DMS53 treated with DMSO at 0.1 percent for 48 hours (cell line): ENCODE measurements around the gene TPM1.

ENCODE experiments used
- DNase-seq: peaks from one replicate; lab custom pipeline; 2025; ENCODE audit not compliant: unreplicated experiment; lab: John Stamatoyannopoulos, UW

TPM1 gene

GRCh38 chr15:63054281-63054683 lies 11.7 kb downstream of the TPM1 start:
- DNase-seq, result no peak

- DNase-seq, result no peak
Observed at GRCh38 chr15:63054985-63055384, 12.4 kb downstream of the TPM1 start.

GRCh38 chr15:63056829-63057228 lies 14.3 kb downstream of the TPM1 start:
- no peak for DNase-seq

- DNase-seq, result no peak
Observed at GRCh38 chr15:63057468-63058345, 15.2 kb downstream of the TPM1 start.

- no peak for DNase-seq
Observed at GRCh38 chr15:63059075-63059474, 16.5 kb downstream of the TPM1 start.

GRCh38 chr15:63059573-63060216 lies 17.1 kb downstream of the TPM1 start:
- DNase-seq, result no peak

- DNase-seq, result no peak
Observed at GRCh38 chr15:63060699-63061098, 18.2 kb downstream of the TPM1 start.

GRCh38 chr15:63061975-63062374 lies 19.4 kb downstream of the TPM1 start:
- no peak for DNase-seq

GRCh38 chr15:63063164-63063756 lies 20.7 kb downstream of the TPM1 start:
- DNase-seq, result no peak

GRCh38 chr15:63063877-63064409 lies 21.4 kb downstream of the TPM1 start:
- no peak for DNase-seq

GRCh38 chr15:63065262-63066221 lies 23.0 kb downstream of the TPM1 start:
- DNase-seq, result no peak

GRCh38 chr15:63066272-63066671 lies 23.7 kb downstream of the TPM1 start:
- DNase-seq, result no peak

- no peak for DNase-seq
Observed at GRCh38 chr15:63067306-63067705, 24.8 kb downstream of the TPM1 start.

GRCh38 chr15:63067976-63068743 lies 25.6 kb downstream of the TPM1 start:
- DNase-seq, result no peak

- no peak for DNase-seq
Observed at GRCh38 chr15:63069616-63070090, 27.1 kb downstream of the TPM1 start.

GRCh38 chr15:63070681-63071129 lies 28.2 kb downstream of the TPM1 start:
- DNase-seq, result no peak

- DNase-seq, result no peak
Observed at GRCh38 chr15:63071288-63071909, 28.9 kb downstream of the TPM1 start.

GRCh38 chr15:63072023-63072650 lies 29.6 kb downstream of the TPM1 start:
- peak; percentile 9 for DNase-seq

GRCh38 chr15:63072809-63073277 lies 30.3 kb downstream of the TPM1 start:
- no peak for DNase-seq
